WERI-Rb-1 (cell line): ENCODE results near the gene MRAS.

Experiments used
- DNase-seq: peaks from one replicate; pipeline ENCODE4 v3.0.0-alpha.2; 2020
- H3K27ac ChIP-seq: fragments of 250-450 bp; sonication (Bioruptor Pico); 2 replicates; pipeline ENCODE4 v1.5.1; 2020; ENCODE audit warnings: mild to moderate bottlenecking, moderate library complexity
- H3K27me3 ChIP-seq: fragments of 250-450 bp; sonication (Bioruptor Pico); 2 replicates; pipeline ENCODE4 v1.5.1; 2021; ENCODE audit warnings: mild to moderate bottlenecking, low read depth, moderate library complexity; ENCODE audit not compliant: insufficient read depth, severe bottlenecking
- H3K36me3 ChIP-seq: fragments of 250-450 bp; sonication (Bioruptor Pico); 2 replicates; pipeline ENCODE4 v1.5.1; 2020; ENCODE audit warnings: mild to moderate bottlenecking, moderate library complexity
- H3K4me3 ChIP-seq: 2 replicates; pipeline ENCODE4 v1.5.1; 2011; ENCODE audit warnings: low read depth, mild to moderate bottlenecking, control low read depth, low read length
- H3K9me3 ChIP-seq: fragments of 250-450 bp; sonication (Bioruptor Pico); 2 replicates; pipeline ENCODE4 v1.5.1; 2021; ENCODE audit warnings: mild to moderate bottlenecking, moderate library complexity; ENCODE audit not compliant: severe bottlenecking
- TF ChIP-seq, protein P1 (sequence below): IDR thresholded peaks from 2 replicates; pipeline ENCODE4 v1.5.1; 2011; ENCODE audit warnings: low read depth, mild to moderate bottlenecking, control low read depth, inconsistent platforms, low read length

The MRAS gene

DNA sequence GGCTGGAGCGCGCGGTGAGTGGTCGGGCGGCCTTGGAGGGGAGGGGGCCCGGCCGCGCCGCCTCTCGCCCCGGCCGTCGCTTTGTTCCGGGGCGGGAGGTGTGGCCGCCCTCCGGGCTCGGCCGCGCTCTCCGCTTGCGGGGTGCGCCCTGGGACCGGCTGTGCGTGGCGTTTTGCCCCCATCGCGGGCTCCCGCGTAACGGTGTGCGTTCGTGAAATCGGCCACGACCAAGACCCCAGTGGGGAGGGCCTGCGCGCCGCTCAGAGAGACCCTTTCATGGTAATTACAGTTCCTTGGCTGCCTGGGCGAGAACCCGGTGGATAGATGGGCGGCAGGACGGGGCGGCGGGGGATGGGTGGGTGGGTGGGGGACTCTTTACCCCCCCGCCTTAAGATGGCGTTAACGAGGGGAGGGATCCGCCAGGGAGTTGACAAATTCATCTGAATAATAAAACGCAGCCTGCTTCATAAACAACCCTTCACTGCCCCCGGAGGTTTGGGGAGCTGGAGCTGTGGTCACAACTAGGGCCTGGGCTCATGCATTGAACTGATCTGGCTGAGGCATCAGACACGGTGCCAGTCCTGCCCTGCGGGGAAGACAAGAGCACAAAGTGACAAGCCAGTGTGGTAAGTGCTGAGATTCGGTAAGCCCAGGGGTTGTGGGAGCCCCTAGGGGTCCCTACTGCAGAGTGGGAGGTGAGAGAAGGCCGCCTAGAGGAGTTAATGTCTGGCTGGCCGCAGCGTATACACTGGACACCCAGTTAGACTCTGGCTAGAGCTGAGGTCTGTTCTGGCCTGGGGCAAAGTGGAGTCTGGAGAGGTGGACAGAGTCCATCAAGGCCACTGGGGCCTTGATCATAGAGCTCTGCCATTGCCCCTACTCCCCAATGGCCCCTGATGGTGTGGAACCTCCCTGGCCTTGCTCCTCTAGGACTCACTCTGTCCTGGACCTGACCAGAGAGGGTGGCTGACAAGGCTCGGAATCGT lies 668 bp downstream of the MRAS start:
- Histone ChIP-seq H3K36me3 (no peaks in the 10 kb centered on the region), H3K27ac (peak overlapping the region; percentile 75), H3K4me3 (peak overlapping the region; percentile 68), H3K9me3 (no peaks in the 10 kb centered on the region), H3K27me3 (no peaks in the 10 kb centered on the region)
- peak; percentile 44 for DNase-seq
- TF ChIP-seq, protein P1, sequence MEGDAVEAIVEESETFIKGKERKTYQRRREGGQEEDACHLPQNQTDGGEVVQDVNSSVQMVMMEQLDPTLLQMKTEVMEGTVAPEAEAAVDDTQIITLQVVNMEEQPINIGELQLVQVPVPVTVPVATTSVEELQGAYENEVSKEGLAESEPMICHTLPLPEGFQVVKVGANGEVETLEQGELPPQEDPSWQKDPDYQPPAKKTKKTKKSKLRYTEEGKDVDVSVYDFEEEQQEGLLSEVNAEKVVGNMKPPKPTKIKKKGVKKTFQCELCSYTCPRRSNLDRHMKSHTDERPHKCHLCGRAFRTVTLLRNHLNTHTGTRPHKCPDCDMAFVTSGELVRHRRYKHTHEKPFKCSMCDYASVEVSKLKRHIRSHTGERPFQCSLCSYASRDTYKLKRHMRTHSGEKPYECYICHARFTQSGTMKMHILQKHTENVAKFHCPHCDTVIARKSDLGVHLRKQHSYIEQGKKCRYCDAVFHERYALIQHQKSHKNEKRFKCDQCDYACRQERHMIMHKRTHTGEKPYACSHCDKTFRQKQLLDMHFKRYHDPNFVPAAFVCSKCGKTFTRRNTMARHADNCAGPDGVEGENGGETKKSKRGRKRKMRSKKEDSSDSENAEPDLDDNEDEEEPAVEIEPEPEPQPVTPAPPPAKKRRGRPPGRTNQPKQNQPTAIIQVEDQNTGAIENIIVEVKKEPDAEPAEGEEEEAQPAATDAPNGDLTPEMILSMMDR, result no peak

- H3K36me3 ChIP-seq, result no peaks in the 10 kb centered on the region
- no peak overlapping the region for H3K4me3 ChIP-seq
- no peak overlapping the region for H3K27ac ChIP-seq
- no peak for DNase-seq
- no peaks in the 10 kb centered on the region for H3K27me3 ChIP-seq
- no peaks in the 10 kb centered on the region for H3K9me3 ChIP-seq
- TF ChIP-seq, protein P1, result no peak
These were observed 1.7 kb downstream of the MRAS start for GRCh38 chr3:138349926-138350665.

DNA sequence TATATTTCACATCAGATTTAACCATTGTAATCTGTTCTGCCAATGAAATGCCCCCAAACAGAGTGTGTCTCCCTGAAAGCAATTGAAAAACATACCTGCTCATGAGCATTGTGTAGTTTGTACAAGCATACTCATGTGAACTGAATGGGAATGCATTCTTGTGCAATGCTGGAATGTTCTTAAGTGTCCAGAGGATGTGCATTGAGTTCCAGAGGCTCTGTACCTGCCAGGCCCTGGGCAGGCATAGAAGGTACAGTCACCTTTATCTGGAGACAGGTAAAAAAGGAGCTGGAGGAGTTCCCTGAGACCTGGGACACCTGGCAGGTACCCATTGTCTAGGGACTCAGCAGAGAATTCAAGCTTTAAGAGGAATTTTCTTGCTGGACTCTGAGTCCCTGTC lies 2.8 kb downstream of the MRAS start:
- H3K9me3 ChIP-seq, result no peaks in the 10 kb centered on the region
- H3K4me3 ChIP-seq, result no peak overlapping the region
- no peak for DNase-seq
- TF ChIP-seq, protein P1, result no peak
- no peaks in the 10 kb centered on the region for H3K36me3 ChIP-seq
- H3K27ac ChIP-seq, result no peak overlapping the region
- no peaks in the 10 kb centered on the region for H3K27me3 ChIP-seq

GRCh38 chr3:138351916-138352550 lies 3.7 kb downstream of the MRAS start:
- Histone ChIP-seq H3K4me3 (no peak overlapping the region), H3K27me3 (no peaks in the 10 kb centered on the region), H3K27ac (no peak overlapping the region), H3K9me3 (no peaks in the 10 kb centered on the region), H3K36me3 (no peaks in the 10 kb centered on the region)
- TF ChIP-seq, protein P1, result no peak
- no peak for DNase-seq

GRCh38 chr3:138354376-138354775 lies 6.0 kb downstream of the MRAS start:
- DNase-seq, result no peak
- Histone ChIP-seq H3K36me3 (no peaks in the 10 kb centered on the region), H3K9me3 (no peaks in the 10 kb centered on the region), H3K27ac (no peak overlapping the region), H3K27me3 (no peaks in the 10 kb centered on the region), H3K4me3 (no peak overlapping the region)
- TF ChIP-seq, protein P1, result no peak
